Activated CD8-positive, alpha-beta T cell treated with anti-CD3 and anti-CD28 coated beads for 36 hours (primary cell): ENCODE results near the gene RAD51B. TPM values are rescaled to one million over a fixed set of nuclear protein-coding genes. Genes with fewer than 3 reads are reported as not detected.

Experiments
- ATAC-seq: fragments of 200-7000 bp; cut with Tn5 transposase; one replicate; pipeline ENCODE4 v1.10.0; 2021; ENCODE audit warnings: mild to moderate bottlenecking, moderate library complexity
- CTCF ChIA-PET: fragments of 350-600 bp; sonication (Branson Sonifier 250); formaldehyde crosslinking; loops from one replicate; lab custom pipeline; 2021; ENCODE audit warnings: antibody characterized with exemption; lab: Charles Lee
- POLR2A ChIA-PET: fragments of 350-600 bp; sonication (Branson Sonifier 250); formaldehyde crosslinking; loops from one replicate; lab custom pipeline; 2021; ENCODE audit warnings: antibody characterized with exemption; lab: Charles Lee
- DNase-seq: peaks from one replicate; pipeline ENCODE4 v3.0.0-alpha.2; 2020
- H3K27ac Mint-ChIP-seq: one replicate; pipeline ENCODE4 v1.8.0; 2021; ENCODE audit warnings: mild to moderate bottlenecking, mixed read lengths
- H3K27me3 Mint-ChIP-seq: one replicate; pipeline ENCODE4 v1.8.0; 2021; ENCODE audit warnings: mixed read lengths
- H3K36me3 Mint-ChIP-seq: one replicate; pipeline ENCODE4 v1.8.0; 2021; ENCODE audit warnings: low read depth, mixed read lengths
- H3K4me1 Mint-ChIP-seq: one replicate; pipeline ENCODE4 v1.8.0; 2021; ENCODE audit warnings: low read depth, mixed read lengths
- H3K4me3 Mint-ChIP-seq: one replicate; pipeline ENCODE4 v1.8.0; 2021; ENCODE audit warnings: mild to moderate bottlenecking, moderate library complexity, mixed read lengths
- H3K9me3 Mint-ChIP-seq: one replicate; pipeline ENCODE4 v1.8.0; 2021; ENCODE audit warnings: mixed read lengths
- CTCF ChIP-seq: fragments of 200-600 bp; IDR thresholded peaks from one replicate; pipeline ENCODE4 v1.8.0; 2022; ENCODE audit warnings: antibody characterized with exemption, mild to moderate bottlenecking
- intact Hi-C: fragments of 100-400 bp; cut with micrococcal nuclease; formaldehyde crosslinking; loops from one replicate; pipeline ENCODE4 v1.10.0; 2022
- total RNA-seq, 2 experiments: library from RNA; stranded (reverse); gene quantifications; one replicate each; pipeline ENCODE4 v1.2.3, GENCODE V29; 2021

Gene RAD51B
- total RNA-seq, 2 experiments from 2014 or later: 38.2 to 40.6 TPM

- Mint-ChIP-seq H3K4me1 (no peaks in the 10 kb centered on the region), H3K9me3 (peaks cover 26% of the 10 kb centered on the region), H3K27me3 (no peaks in the 10 kb centered on the region), H3K36me3 (peaks cover 13% of the 10 kb centered on the region), H3K4me3 (no peak overlapping the region), H3K27ac (no peak overlapping the region)
- CTCF ChIA-PET: interaction anchor here (0.9 kb wide), 1 partner anchor 11 kb away, joined by 3 read pairs; no protein-coding TSS in a partner anchor
- ATAC-seq (no peak), DNase-seq (no peak)
- POLR2A ChIA-PET: no interaction called here
- intact Hi-C loops: no loop called here
- TF ChIP-seq CTCF: no peak
These were observed 255.3 kb downstream of the RAD51B start for GRCh38 chr14:68074765-68075381.

GRCh38 chr14:68075382-68076029 lies 255.9 kb downstream of the RAD51B start:
- H3K36me3 Mint-ChIP-seq: peaks cover 13% of the 10 kb centered on the region
- ChIA-PET CTCF (interaction anchor here (0.9 kb wide), 1 partner anchor 10 kb away, joined by 3 read pairs; no protein-coding TSS in a partner anchor), POLR2A (no interaction called here)
- DNase-seq (no peak), ATAC-seq (no peak)
- no peak for TF ChIP-seq CTCF
- no peak overlapping the region for H3K4me3 Mint-ChIP-seq
- H3K9me3 Mint-ChIP-seq: peaks cover 20% of the 10 kb centered on the region
- no peaks in the 10 kb centered on the region for H3K4me1 Mint-ChIP-seq
- intact Hi-C loops: no loop called here
- H3K27me3 Mint-ChIP-seq: no peaks in the 10 kb centered on the region
- no peak overlapping the region for H3K27ac Mint-ChIP-seq

GRCh38 chr14:68076451-68076850 lies 256.9 kb downstream of the RAD51B start:
- Mint-ChIP-seq H3K9me3 (peaks cover 18% of the 10 kb centered on the region), H3K4me1 (no peaks in the 10 kb centered on the region), H3K36me3 (peaks cover 10% of the 10 kb centered on the region), H3K4me3 (no peak overlapping the region), H3K27ac (no peak overlapping the region), H3K27me3 (no peaks in the 10 kb centered on the region)
- ChIA-PET POLR2A (no interaction called here), CTCF (interaction anchor here (0.8 kb wide), 1 partner anchor 142 kb away, joined by 3 read pairs; no protein-coding TSS in a partner anchor)
- intact Hi-C loops: no loop called here
- DNase-seq: no peak
- TF ChIP-seq CTCF: no peak
- no peak for ATAC-seq

- no peak for TF ChIP-seq CTCF
- CTCF ChIA-PET: no interaction called here
- peaks cover under 1% of the 10 kb centered on the region for H3K4me1 Mint-ChIP-seq
- POLR2A ChIA-PET: no interaction called here
- H3K4me3 Mint-ChIP-seq: no peak overlapping the region
- DNase-seq: no peak
- intact Hi-C loops: no loop called here
- H3K36me3 Mint-ChIP-seq: no peaks in the 10 kb centered on the region
- H3K27ac Mint-ChIP-seq: no peak overlapping the region
- H3K9me3 Mint-ChIP-seq: no peaks in the 10 kb centered on the region
- no peaks in the 10 kb centered on the region for H3K27me3 Mint-ChIP-seq
- no peak for ATAC-seq
These were observed 260.5 kb downstream of the RAD51B start for GRCh38 chr14:68079941-68080697.
